Heart left ventricle (tissue), 16 donors: ENCODE measurements around the gene MT3. TPM values are rescaled to one million over a fixed set of nuclear protein-coding genes. Genes with fewer than 3 reads are reported as not detected.

ENCODE experiments used
- ATAC-seq, 4 donors: fragments of 200-7000 bp; cut with Tn5 transposase; one replicate each; pipeline ENCODE4 v1.9.1; 2020 to 2022; ENCODE audit warnings: moderate library complexity in 4 of 4, mild to moderate bottlenecking in 3 of 4, moderate number of reproducible peaks in 1 of 4
- DNase-seq, 5 donors: peaks; one replicate each; pipeline ENCODE4 v3.0.0-alpha.2; 2020
- H3K27ac ChIP-seq, 12 donors: fragments of 200-600 bp; sonication (generic) in 4 of 12; one replicate each; pipeline versions ENCODE4 v1.5.0 to v1.8.0; 2016 to 2022; ENCODE audit warnings: mild to moderate bottlenecking in 2 of 12
- H3K27me3 ChIP-seq, 9 donors: fragments of 200-600 bp; sonication (generic) in 2 of 9; one replicate each; pipeline versions ENCODE4 v1.5.1 to v1.8.0; 2016 to 2022; ENCODE audit warnings: mild to moderate bottlenecking in 3 of 9
- H3K36me3 ChIP-seq, 9 donors: fragments of 200-600 bp; sonication (generic) in 2 of 9; one replicate each; pipeline versions ENCODE4 v1.5.0 to v1.8.0; 2018 to 2022; ENCODE audit warnings: mild to moderate bottlenecking in 2 of 9
- H3K4me1 ChIP-seq, 12 donors: fragments of 200-600 bp; sonication (generic) in 4 of 12; one replicate each; pipeline versions ENCODE4 v1.5.0 to v1.8.0; 2016 to 2022; ENCODE audit warnings: mild to moderate bottlenecking in 3 of 12
- H3K4me3 ChIP-seq, 12 donors: fragments of 200-600 bp; sonication (generic) in 4 of 12; one replicate each; pipeline versions ENCODE4 v1.5.0 to v1.8.0; 2017 to 2022; ENCODE audit warnings: mild to moderate bottlenecking in 9 of 12, moderate library complexity in 4 of 12
- H3K9me3 ChIP-seq, 12 donors: fragments of 200-600 bp; sonication (generic) in 4 of 12; one replicate each; pipeline versions ENCODE4 v1.5.0 to v1.8.0; 2016 to 2022; ENCODE audit warnings: mild to moderate bottlenecking in 1 of 12
- POLR2A ChIP-seq, 2 donors: fragments of 450-650 bp; IDR thresholded peaks; one replicate each; pipeline ENCODE4 v1.6.1; 2017; ENCODE audit warnings: antibody characterized with exemption in 2 of 2, mild to moderate bottlenecking in 2 of 2, moderate library complexity in 2 of 2
- WGBS, 4 donors: extraction: QIAGEN DNeasy Blood & Tissue Kit in 2 of 4; methylation state at CpG; one replicate each; pipeline versions ENCODE4 v1.1.5 to v1.1.7; 2013 to 2018; 5-methylcytosine and 5-hydroxymethylcytosine counted together
- intact Hi-C, 10 donors: fragments of 100-400 bp; cut with DNase I; formaldehyde crosslinking; loops; one replicate each; pipeline versions ENCODE4 v1.11.1 to v1.14.2; 2022
- polyA plus RNA-seq, 2 donors: library from polyadenylated mRNA; stranded (reverse); fragments of 200-250 nt; gene quantifications; one replicate each; pipeline ENCODE4 v1.2.3, GENCODE V29; 2013
- total RNA-seq, 9 donors: library from RNA; depleted of rRNA in 2 of 9; stranded (reverse); fragments of >200 nt in 2 of 9; fragmentation: NEBNext Ultra II Directional in 3 of 9; extraction: Animal tissue kit (Norgen Biotek cat#: 25700) in 3 of 9; gene quantifications; one replicate each; pipeline versions ENCODE4 v1.1.0 to v1.2.4, GENCODE V29; 2016 to 2023
- TF ChIP-seq, protein P1 (sequence below), 12 donors: fragments of 200-600 bp; sonication (generic) in 4 of 12; IDR thresholded peaks; one replicate each; pipeline versions ENCODE4 v1.5.0 to v1.8.0; 2018 to 2022; ENCODE audit warnings: antibody characterized with exemption in 12 of 12, mild to moderate bottlenecking in 5 of 12
- donor health status: ischemic (EF 13 %, LVEDD 7.1; RV severe dilation, severe dysfunction).
- donor health status: healthy with polysubstance abuse.
- donor health status: DM: no; HTN: yes; CAD: no.
- donor health status: DM: no; HTN: no; CAD: no.
- donor health status: ischemic (EF 25% LVEDD 6.9; RV normal size, moderate dysfunction).
- donor health status: ischemic (EF 25% LVEDD 5.7; RV mildly dilated, moderate dysfunction).
- donor health status: healthy.
- donor health status: DM: yes; HTN: yes; CAD: no.
- donor health status: ischemic (EF 35%, LVEDD 5.7; RV mildly dilated, moderate dysfunction).
- donor health status: nonischemic (EF 11% LVEDD 7.7; RV severe dilation, severe dysfunction).
- donor health status: DM: yes; HTN: yes; CAD: no.
- donor health status: PGD.
- donor health status: ischemic (EF 29% LVEDD 5.4; RV normal size, mild dysfunction).
- donor health status: nonischemic (EF 23%, LVEDD 6.1; RV moderate dilation, normal function).

Gene MT3
- total and polyA plus RNA-seq, 11 donors, result 1.3 to 20.0 (median 3.7) TPM; not detected in 1

DNA sequence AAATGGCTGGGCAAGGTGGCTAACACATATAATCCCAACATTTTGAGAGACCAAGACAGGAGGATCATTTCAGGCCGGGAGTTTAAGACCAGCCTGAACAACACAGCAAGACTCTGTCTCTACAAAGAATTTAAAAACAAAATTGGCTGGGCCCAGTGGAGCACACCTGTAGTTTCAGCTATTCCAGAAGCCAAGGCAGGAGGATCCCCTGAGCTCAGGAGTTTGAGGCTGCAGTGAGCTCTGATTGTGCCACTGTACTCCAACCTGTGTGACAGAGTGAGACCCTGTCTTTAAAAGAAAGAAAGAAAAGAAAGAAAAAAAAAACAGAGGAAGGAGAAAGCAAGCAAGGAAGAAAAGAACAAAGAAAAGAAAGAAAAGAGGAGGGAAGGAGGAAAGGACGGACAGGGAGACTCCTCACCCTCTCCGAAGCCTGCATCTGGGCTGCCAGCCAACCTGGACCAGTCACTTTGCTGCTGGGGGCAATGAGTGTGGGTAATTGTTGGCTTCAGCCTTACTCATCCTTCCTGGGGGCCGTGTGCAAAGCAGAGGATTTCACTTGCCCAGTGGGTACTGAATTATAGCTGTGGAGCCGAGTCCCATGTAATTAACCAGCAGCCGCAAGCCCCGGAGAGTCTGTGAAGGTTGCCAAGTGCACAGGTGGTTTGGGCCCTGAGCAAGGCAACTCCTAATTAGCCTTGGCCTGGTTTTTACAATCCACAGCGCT is 31.1 kb upstream of the MT3 start:
- Histone ChIP-seq H3K27me3 (peaks cover 0 to 10% (median 0%) of the 10 kb centered on the region in 9 donors), H3K4me1 (no peaks in the 10 kb centered on the region), H3K27ac (no peak overlapping the region), H3K4me3 (no peak overlapping the region), H3K9me3 (no peaks in the 10 kb centered on the region), H3K36me3 (no peaks in the 10 kb centered on the region)
- ATAC-seq (no peak), DNase-seq (no peak)
- WGBS, 4 donors, result 64 to 75% (median 73%) methylated on average over 8 of the region's 8 CpGs
- intact Hi-C loops, result no loop called here
- TF ChIP-seq, protein P1, sequence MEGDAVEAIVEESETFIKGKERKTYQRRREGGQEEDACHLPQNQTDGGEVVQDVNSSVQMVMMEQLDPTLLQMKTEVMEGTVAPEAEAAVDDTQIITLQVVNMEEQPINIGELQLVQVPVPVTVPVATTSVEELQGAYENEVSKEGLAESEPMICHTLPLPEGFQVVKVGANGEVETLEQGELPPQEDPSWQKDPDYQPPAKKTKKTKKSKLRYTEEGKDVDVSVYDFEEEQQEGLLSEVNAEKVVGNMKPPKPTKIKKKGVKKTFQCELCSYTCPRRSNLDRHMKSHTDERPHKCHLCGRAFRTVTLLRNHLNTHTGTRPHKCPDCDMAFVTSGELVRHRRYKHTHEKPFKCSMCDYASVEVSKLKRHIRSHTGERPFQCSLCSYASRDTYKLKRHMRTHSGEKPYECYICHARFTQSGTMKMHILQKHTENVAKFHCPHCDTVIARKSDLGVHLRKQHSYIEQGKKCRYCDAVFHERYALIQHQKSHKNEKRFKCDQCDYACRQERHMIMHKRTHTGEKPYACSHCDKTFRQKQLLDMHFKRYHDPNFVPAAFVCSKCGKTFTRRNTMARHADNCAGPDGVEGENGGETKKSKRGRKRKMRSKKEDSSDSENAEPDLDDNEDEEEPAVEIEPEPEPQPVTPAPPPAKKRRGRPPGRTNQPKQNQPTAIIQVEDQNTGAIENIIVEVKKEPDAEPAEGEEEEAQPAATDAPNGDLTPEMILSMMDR (IDR thresholded peaks at IDR 0.05), result no peak

DNA sequence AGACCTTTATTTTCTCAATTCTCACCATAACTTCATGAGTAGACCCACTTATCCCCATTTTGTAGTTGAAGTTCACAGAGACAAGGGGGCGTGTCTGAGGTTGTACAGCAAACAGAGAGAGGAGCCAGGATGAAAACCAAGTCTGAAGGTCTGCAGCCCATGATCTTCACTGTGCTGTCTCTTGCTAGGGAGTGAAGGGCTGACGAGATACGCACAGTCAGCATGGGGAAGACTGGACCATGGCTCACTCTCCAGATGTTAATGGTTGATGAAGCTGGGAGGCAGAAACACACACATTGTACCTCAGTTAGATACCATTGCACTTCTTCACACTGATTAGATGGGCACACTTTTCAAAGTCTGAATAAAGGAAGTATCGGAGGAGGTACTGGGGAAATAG is 30.2 kb upstream of the MT3 start:
- H3K27me3 ChIP-seq, result peaks cover 0 to 10% (median 0%) of the 10 kb centered on the region in 9 donors

DNA sequence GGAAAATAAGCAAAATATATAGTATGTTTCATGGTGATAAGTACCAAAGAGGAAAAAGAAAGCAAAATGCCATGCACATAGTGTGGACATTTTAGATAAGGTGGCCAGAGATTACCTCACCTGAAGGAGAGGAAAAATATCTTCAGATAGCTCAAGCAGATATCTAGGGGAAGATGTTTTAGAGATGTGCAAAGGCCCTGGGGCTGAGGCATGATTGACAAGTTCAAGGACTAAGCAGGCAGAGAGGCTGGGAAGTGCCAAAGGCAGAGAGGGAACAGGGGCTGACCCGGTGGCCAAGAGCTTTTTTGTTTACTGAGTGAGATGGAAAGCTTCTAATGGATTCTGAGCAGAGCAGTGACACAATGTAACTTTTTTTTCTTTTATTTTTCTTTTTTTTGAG is 28.9 kb upstream of the MT3 start:
- Histone ChIP-seq H3K4me3 (no peak overlapping the region), H3K36me3 (no peaks in the 10 kb centered on the region), H3K4me1 (no peaks in the 10 kb centered on the region), H3K9me3 (no peaks in the 10 kb centered on the region), H3K27me3 (peaks cover 0 to 15% (median 0%) of the 10 kb centered on the region in 9 donors), H3K27ac (no peak overlapping the region)
- 33 to 79% (median 54%) methylated on average over 1 of the region's 1 CpG for WGBS, 4 donors
- intact Hi-C loops, result no loop called here
- ATAC-seq (no peak), DNase-seq (no peak)
- TF ChIP-seq, protein P1 (IDR thresholded peaks at IDR 0.05), result no peak
- no peak for TF ChIP-seq POLR2A (IDR thresholded peaks at IDR 0.05)

More for the DNA sequence above, 30.2 kb upstream of the MT3 start:
- intact Hi-C loops, result no loop called here
- no peak for TF ChIP-seq POLR2A (IDR thresholded peaks at IDR 0.05)
- TF ChIP-seq, protein P1 (IDR thresholded peaks at IDR 0.05), result no peak
- Histone ChIP-seq H3K27ac (no peak overlapping the region), H3K9me3 (no peaks in the 10 kb centered on the region), H3K4me3 (no peak overlapping the region), H3K36me3 (no peaks in the 10 kb centered on the region), H3K4me1 (no peaks in the 10 kb centered on the region)
- 87 to 89% (median 88%) methylated on average over 4 of the region's 4 CpGs for WGBS, 4 donors
- ATAC-seq (no peak), DNase-seq (no peak)

DNA sequence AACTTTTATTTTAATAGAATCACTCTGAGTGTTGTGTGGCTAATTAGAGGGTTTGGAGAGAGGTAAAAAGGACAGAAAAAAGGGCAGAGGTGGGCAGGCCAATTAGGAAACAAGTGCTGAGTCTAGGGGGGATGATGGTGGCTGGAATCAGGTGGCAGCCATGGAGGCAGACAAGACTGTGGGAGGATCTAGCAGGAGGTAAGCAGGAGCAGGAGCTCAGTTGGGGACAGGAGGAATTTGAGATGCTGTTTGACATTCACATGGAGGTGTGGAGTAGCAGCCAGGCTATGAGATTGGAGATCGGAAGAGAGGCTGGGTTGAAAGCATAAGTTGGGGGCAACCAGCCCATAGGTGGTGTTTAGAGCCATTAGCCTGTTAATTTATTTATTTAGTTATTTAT is 28.2 kb upstream of the MT3 start:
- no peak for ATAC-seq
- H3K27ac ChIP-seq, result no peak overlapping the region
- H3K9me3 ChIP-seq, result no peaks in the 10 kb centered on the region
- intact Hi-C loops, result no loop called here
- TF ChIP-seq, protein P1 (IDR thresholded peaks at IDR 0.05), result no peak
- TF ChIP-seq POLR2A (IDR thresholded peaks at IDR 0.05), result no peak
- H3K4me3 ChIP-seq, result no peak overlapping the region
- no peaks in the 10 kb centered on the region for H3K36me3 ChIP-seq
- WGBS, 4 donors, result 68 to 91% (median 77%) methylated on average over 1 of the region's 1 CpG
- no peak for DNase-seq
- no peaks in the 10 kb centered on the region for H3K4me1 ChIP-seq
- peaks cover 0 to 16% (median 0%) of the 10 kb centered on the region in 9 donors for H3K27me3 ChIP-seq
